Endothelial cell of umbilical vein (primary cell): Measurements from ENCODE around the gene NFIC. TPM values are rescaled to one million over a fixed set of nuclear protein-coding genes. Genes with fewer than 3 reads are reported as not detected.
"Not testable (repeated sequence)": the region's sequence is repeated elsewhere in the genome, so short reads cannot be mapped to it uniquely, and the experiment has no call there.

Experiments
- BruUV-seq: library from RNA; stranded (reverse); fragments of 400-500 nt; replicated peaks from 2 replicates; lab custom pipeline; 2021; lab: Mats Ljungman, UMichigan
- CTCF ChIA-PET: fragments of 300-600, 350-600 bp; sonication (Branson Sonifier 250); formaldehyde crosslinking; loops from one replicate; lab custom pipeline; 2021; ENCODE audit warnings: antibody characterized with exemption, inconsistent platforms; lab: Charles Lee
- POLR2A ChIA-PET: fragments of 300-600, 350-600 bp; sonication (Branson Sonifier 250); formaldehyde crosslinking; loops from one replicate; lab custom pipeline; 2021; ENCODE audit warnings: antibody characterized with exemption, inconsistent platforms; lab: Charles Lee
- DNase-seq: peaks from one replicate; pipeline ENCODE4 v3.0.0-alpha.2; 2011; ENCODE audit warnings: low read depth, low spot score
- FAIRE-seq: peaks from 2 replicates; lab custom pipeline; 2011; peaks lifted over from hg19 to GRCh38; lab: Jason Lieb, UNC
- H2AFZ ChIP-seq: 2 replicates; pipeline ENCODE4 v1.6.0; 2012; ENCODE audit warnings: low read depth, low read length, control low read depth, inconsistent platforms
- H3K27ac ChIP-seq: 2 replicates; pipeline ENCODE4 v1.5.1; 2011; ENCODE audit warnings: low read depth, mild to moderate bottlenecking, control low read depth, low read length, moderate library complexity; ENCODE audit not compliant: insufficient read depth
- H3K27me3 ChIP-seq, 2 experiments: 2 replicates each; pipeline versions ENCODE4 v1.6.0 to v1.6.1; 2011; ENCODE audit warnings: low read length in 2 of 2, mixed read lengths in 1 of 2; ENCODE audit not compliant: control insufficient read depth in 2 of 2, insufficient read depth in 2 of 2
- H3K36me3 ChIP-seq, 2 experiments: 2 replicates in 1 of 2; 3 replicates in 1 of 2; pipeline ENCODE4 v1.5.1; 2011; ENCODE audit warnings: low read length in 2 of 2, mild to moderate bottlenecking in 1 of 2, moderate library complexity in 1 of 2; ENCODE audit not compliant: control insufficient read depth in 2 of 2, insufficient read depth in 2 of 2; ENCODE audit errors: extremely low read depth in 1 of 2
- H3K4me1 ChIP-seq: 3 replicates; pipeline ENCODE4 v1.5.1; 2011; ENCODE audit warnings: mild to moderate bottlenecking, low read length; ENCODE audit not compliant: control insufficient read depth, insufficient read depth; ENCODE audit errors: extremely low read depth
- H3K4me2 ChIP-seq: 2 replicates; pipeline ENCODE4 v1.6.1; 2011; ENCODE audit warnings: low read length, control low read depth, mixed read lengths; ENCODE audit not compliant: insufficient read depth
- H3K4me3 ChIP-seq, 3 experiments: fragments of 200-600 bp in 1 of 3; sonication (generic), shearing (Covaris generic) in 1 of 3; replicated peaks in 1 of 3; 2 replicates each; pipeline ENCODE4 v1.5.1; 2011 to 2016; ENCODE audit warnings: control low read depth in 3 of 3, low read length in 3 of 3, mild to moderate bottlenecking in 2 of 3, inconsistent platforms in 1 of 3, low read depth in 1 of 3, moderate library complexity in 1 of 3; ENCODE audit not compliant: insufficient read depth in 1 of 3
- H3K79me2 ChIP-seq: 2 replicates; pipeline ENCODE4 v1.6.0; 2012; ENCODE audit warnings: low read length, inconsistent platforms; ENCODE audit not compliant: control insufficient read depth, insufficient read depth
- H3K9ac ChIP-seq: replicated peaks from 2 replicates; pipeline ENCODE3; 2011; ENCODE audit warnings: low read length, control low read depth; ENCODE audit not compliant: insufficient read depth; ENCODE audit errors: extremely low read depth
- H3K9me1 ChIP-seq: replicated peaks from 3 replicates; pipeline ENCODE4 v1.6.0; 2011; ENCODE audit warnings: mild to moderate bottlenecking, low read length; ENCODE audit not compliant: control insufficient read depth, insufficient read depth; ENCODE audit errors: extremely low read depth
- H3K9me3 ChIP-seq: replicated peaks from 2 replicates; pipeline ENCODE4 v1.5.1; 2012; ENCODE audit warnings: low read length, inconsistent platforms; ENCODE audit not compliant: control insufficient read depth, insufficient read depth
- H4K20me1 ChIP-seq: replicated peaks from 2 replicates; pipeline ENCODE3; 2011; ENCODE audit warnings: mild to moderate bottlenecking, low read length; ENCODE audit not compliant: control insufficient read depth, insufficient read depth; ENCODE audit errors: extremely low read depth
- CTCF ChIP-seq, 2 donors: IDR thresholded peaks; 1 replicate in 1 of 2; 2 replicates in 1 of 2; pipeline ENCODE4 v1.5.1; 2011; ENCODE audit warnings: low read length in 2 of 2, mild to moderate bottlenecking in 2 of 2, moderate library complexity in 2 of 2, control low read depth in 1 of 2, inconsistent platforms in 1 of 2, low read depth in 1 of 2; ENCODE audit not compliant: insufficient read depth in 1 of 2; ENCODE audit errors: extremely low read depth in 1 of 2
- EZH2 ChIP-seq: IDR thresholded peaks from 2 replicates; pipeline ENCODE4 v1.6.1; 2012; ENCODE audit warnings: borderline replicate concordance, low read depth, mild to moderate bottlenecking, moderate library complexity, low read length, inconsistent platforms; ENCODE audit not compliant: severe bottlenecking
- FOS ChIP-seq: IDR thresholded peaks from 2 replicates; pipeline ENCODE4 v1.6.1; 2011; ENCODE audit warnings: mild to moderate bottlenecking, low read length, moderate library complexity, borderline replicate concordance; ENCODE audit not compliant: insufficient read depth
- GATA2 ChIP-seq: IDR thresholded peaks from 2 replicates; pipeline ENCODE4 v1.7.0; 2011; ENCODE audit warnings: low read depth, mild to moderate bottlenecking, moderate library complexity, mixed read lengths, low read length; ENCODE audit not compliant: insufficient read length, insufficient read depth
- JUN ChIP-seq: IDR thresholded peaks from 2 replicates; pipeline ENCODE4 v1.6.1; 2011; ENCODE audit warnings: borderline replicate concordance, low read depth; ENCODE audit not compliant: insufficient read length, insufficient read depth
- MAX ChIP-seq: IDR thresholded peaks from 2 replicates; pipeline ENCODE4 v1.6.1; 2011; ENCODE audit not compliant: insufficient read depth, insufficient read length
- MYC ChIP-seq: IDR thresholded peaks from one replicate; pipeline ENCODE4 v1.6.1; 2011; ENCODE audit warnings: mild to moderate bottlenecking, low read depth, low read length
- POLR2A ChIP-seq: IDR thresholded peaks from 2 replicates; pipeline ENCODE4 v1.6.1; 2012; ENCODE audit warnings: low read depth, mild to moderate bottlenecking, control low read depth, low read length
- POLR2AphosphoS5 ChIP-seq: IDR thresholded peaks from 2 replicates; pipeline ENCODE4 v1.6.1; 2012; ENCODE audit warnings: low read depth, mild to moderate bottlenecking, control low read depth, low read length, moderate library complexity; ENCODE audit not compliant: insufficient read depth
- dilution Hi-C: fragments of 300-500 bp; cut with MboI; formaldehyde crosslinking; loops from one replicate; pipeline ENCODE4 v1.15.0; 2019; ENCODE audit warnings: low sequenced_read_pairs; ENCODE audit not compliant: extremely low pct_ligation_motif_present
- intact Hi-C: fragments of 100-400 bp; cut with micrococcal nuclease; formaldehyde crosslinking; loops from one replicate; pipeline ENCODE4 v1.10.0; 2022
- polyA plus RNA-seq, 4 experiments: library from polyadenylated mRNA; depleted of rRNA in 3 of 4; stranded (reverse) in 3 of 4; unstranded in 1 of 4; fragments of >200 nt; gene quantifications; 2 replicates each; pipeline versions ENCODE4 v1.2.1 to v1.2.3, GENCODE V29; 2011 to 2012; ENCODE audit warnings: missing spikeins in 1 of 4
- total RNA-seq: library from RNA; stranded (reverse); gene quantifications from 2 replicates; pipeline ENCODE4 v1.2.3, GENCODE V29; 2021

The NFIC gene
- total and polyA plus RNA-seq, 2 donors (not counting 3 experiments of a cell fraction or from before 2014, with no cell fraction given), result 11.4 to 133 TPM

GRCh38 chr19:3375221-3376090 lies 9.1 kb downstream of the NFIC start:
- Histone ChIP-seq H3K27ac (peak overlapping the region; percentile 46), H3K4me3 (no peak overlapping the region), H3K4me1 (peaks cover 21% of the 10 kb centered on the region), H2AFZ (no peak overlapping the region), H3K79me2 (peaks cover 79% of the 10 kb centered on the region), H3K36me3 (no peaks in the 10 kb centered on the region), H3K27me3 (no peaks in the 10 kb centered on the region), H3K4me2 (peak overlapping the region; percentile 5), H3K9me3 (no peaks in the 10 kb centered on the region), H4K20me1 (no peaks in the 10 kb centered on the region), H3K9ac (no peak overlapping the region), H3K9me1 (no peaks in the 10 kb centered on the region)
- FAIRE-seq, result peak; percentile 89
- POLR2A ChIA-PET, result interaction anchor here (0.8 to 1.0 kb wide), 2 partner anchors 12 to 54 kb away, joined by 3 to 4 read pairs; no protein-coding TSS in a partner anchor
- no TSS peak for BruUV-seq
- dilution Hi-C loops (no loop called here), intact Hi-C loops (loop anchor here (2.0 kb wide), 1 partner anchor 13 kb away; no protein-coding TSS in a partner anchor)
- CTCF ChIA-PET, result interaction anchor here (0.8 to 5.1 kb wide), 4 partner anchors 12 to 54 kb away, joined by 3 to 34 read pairs (median 6); no protein-coding TSS in a partner anchor
- TF ChIP-seq FOS (peak; percentile 57), MAX (no peak), EZH2 (no peak), MYC (no peak), POLR2A (no peak), CTCF (IDR thresholded peaks at IDR 0.05; ENCODE audit: extremely low read depth in 1 of 2, insufficient read depth in 1 of 2, low read depth in 1 of 2, low read length in 2 of 2) (no peak), POLR2AphosphoS5 (peak; percentile 54), JUN (peak; percentile 36), GATA2 (no peak)
- peak; percentile 83 for DNase-seq

- not testable (repeated sequence) for H3K4me2 ChIP-seq
Observed at GRCh38 chr19:3376091-3376455, 9.7 kb downstream of the NFIC start.

More at GRCh38 chr19:3376091-3376455, 9.7 kb downstream of the NFIC start:
- DNase-seq, H3K9ac ChIP-seq, H3K27me3 ChIP-seq, H2AFZ ChIP-seq, H3K9me3 ChIP-seq, H3K36me3 ChIP-seq, H3K9me1 ChIP-seq, H3K4me3 ChIP-seq, H4K20me1 ChIP-seq, dilution Hi-C loops, intact Hi-C loops, BruUV-seq, POLR2A ChIA-PET: not testable (repeated sequence)
- H3K4me1 ChIP-seq, result peaks cover 21% of the 10 kb centered on the region
- CTCF ChIA-PET, result interaction anchor here (0.9 to 5.1 kb wide), 3 partner anchors 14 to 53 kb away, joined by 3 to 34 read pairs (median 6); no protein-coding TSS in a partner anchor
- peak overlapping the region; percentile 46 for H3K27ac ChIP-seq
- peaks cover 79% of the 10 kb centered on the region for H3K79me2 ChIP-seq
- FAIRE-seq, result peak; percentile 21
